HG03439 (cell line): ENCODE results near the gene CDK5R2.

Source experiments
- ATAC-seq: cut with Tn5 transposase; IDR thresholded peaks from one replicate; pipeline ENCODE4 v1.9.1; 2021; ENCODE audit warnings: mild to moderate bottlenecking, moderate library complexity; ENCODE audit not compliant: unreplicated experiment

The CDK5R2 gene

GRCh38 chr2:218961651-218962570 lies 2.4 kb downstream of the CDK5R2 start:
- no peak for ATAC-seq

- ATAC-seq: no peak
Observed at GRCh38 chr2:218962859-218963492, 3.5 kb downstream of the CDK5R2 start.

DNA sequence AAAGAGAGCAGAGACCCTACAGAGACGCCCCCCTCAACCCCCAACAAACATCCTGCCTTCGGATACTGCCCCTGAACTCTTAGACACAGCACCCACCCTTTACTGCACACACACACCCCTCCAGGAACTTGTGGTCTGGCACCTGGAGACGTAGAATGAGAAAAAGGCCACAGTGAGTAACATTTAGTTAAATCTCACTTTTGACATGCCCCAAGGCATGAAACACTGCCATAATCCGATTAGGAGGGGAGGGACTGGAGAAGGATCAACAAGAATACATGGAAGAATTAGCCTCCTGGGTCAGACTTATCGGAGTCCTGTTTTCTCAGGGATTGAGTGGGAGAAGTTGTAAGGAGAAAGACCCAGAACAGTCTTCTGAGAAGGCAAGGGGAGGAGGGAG lies 4.1 kb downstream of the CDK5R2 start:
- no peak for ATAC-seq

- ATAC-seq: no peak
Observed at GRCh38 chr2:218964041-218964771, 4.7 kb downstream of the CDK5R2 start.

GRCh38 chr2:218970894-218971293 lies 11.4 kb downstream of the CDK5R2 start:
- ATAC-seq: no peak

DNA sequence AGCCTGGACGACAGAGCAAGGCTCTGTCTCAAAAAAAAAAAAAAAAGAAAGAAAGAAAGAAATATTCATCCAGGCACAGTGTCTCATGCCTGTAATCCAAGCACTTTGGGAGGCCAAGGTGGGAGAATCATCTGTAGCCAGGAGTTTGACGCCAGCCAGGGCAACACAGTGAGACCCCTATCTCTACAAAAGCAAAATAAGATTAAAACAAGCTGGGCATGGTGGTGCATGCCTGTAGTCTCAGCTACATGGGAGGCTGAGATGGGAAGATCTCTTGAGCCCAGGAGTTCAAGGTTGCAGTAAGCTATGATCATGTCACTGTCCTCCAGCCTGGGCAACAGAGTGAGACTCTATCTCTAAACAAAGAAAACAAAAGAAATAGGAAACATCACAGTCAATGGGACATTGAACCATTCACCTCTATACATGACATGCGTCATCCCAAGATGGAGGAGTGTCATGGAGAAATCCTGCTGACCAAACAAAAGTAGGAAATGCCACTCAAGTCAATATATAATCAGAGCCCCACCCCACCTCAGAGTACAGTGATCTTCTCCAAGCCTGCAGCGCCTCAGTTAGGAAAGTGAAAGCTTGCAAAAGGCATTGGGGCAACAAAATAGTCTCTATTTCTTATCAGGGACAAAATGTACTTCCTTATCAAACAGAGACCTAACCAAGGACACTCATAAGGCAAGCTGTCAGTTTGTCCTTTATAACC lies 15.8 kb downstream of the CDK5R2 start:
- ATAC-seq: no peak

- peak; percentile 95 for ATAC-seq
Observed at GRCh38 chr2:218979846-218980734, 20.6 kb downstream of the CDK5R2 start.

DNA sequence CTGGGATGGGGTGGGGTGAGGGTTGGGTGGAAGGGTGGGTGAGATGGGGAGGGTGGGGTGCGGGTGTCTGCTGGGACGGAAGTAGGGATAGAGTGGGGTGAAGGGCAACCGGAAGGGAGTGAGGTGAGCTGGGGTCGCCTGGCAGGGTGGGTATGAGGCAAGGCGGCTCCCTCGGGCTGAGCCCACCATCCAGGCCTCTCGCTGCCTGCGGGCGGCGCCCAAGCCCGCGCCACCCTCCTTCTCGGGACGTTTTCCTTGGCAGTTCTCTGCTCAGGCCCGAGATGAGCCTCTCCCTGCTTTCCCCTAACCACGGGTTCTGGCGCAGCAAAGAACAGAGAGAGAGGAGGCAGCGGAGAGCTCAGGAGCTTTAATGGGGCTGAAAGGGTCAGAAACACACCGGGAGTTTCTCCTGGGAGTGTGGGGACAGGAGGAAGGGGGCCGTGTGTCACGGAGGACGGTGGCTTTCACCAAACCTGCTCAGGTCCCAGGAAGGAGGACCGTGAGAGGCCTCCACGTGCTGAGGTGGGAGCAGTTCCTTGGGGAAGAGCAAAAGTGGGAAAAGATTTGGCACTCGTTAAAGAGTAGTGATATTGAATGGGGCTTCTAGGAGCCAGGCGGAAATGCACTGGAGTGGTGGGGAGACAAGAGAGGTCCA lies 21.4 kb downstream of the CDK5R2 start:
- ATAC-seq: no peak

- no peak for ATAC-seq
Observed at GRCh38 chr2:218981390-218981880, 22.0 kb downstream of the CDK5R2 start.

DNA sequence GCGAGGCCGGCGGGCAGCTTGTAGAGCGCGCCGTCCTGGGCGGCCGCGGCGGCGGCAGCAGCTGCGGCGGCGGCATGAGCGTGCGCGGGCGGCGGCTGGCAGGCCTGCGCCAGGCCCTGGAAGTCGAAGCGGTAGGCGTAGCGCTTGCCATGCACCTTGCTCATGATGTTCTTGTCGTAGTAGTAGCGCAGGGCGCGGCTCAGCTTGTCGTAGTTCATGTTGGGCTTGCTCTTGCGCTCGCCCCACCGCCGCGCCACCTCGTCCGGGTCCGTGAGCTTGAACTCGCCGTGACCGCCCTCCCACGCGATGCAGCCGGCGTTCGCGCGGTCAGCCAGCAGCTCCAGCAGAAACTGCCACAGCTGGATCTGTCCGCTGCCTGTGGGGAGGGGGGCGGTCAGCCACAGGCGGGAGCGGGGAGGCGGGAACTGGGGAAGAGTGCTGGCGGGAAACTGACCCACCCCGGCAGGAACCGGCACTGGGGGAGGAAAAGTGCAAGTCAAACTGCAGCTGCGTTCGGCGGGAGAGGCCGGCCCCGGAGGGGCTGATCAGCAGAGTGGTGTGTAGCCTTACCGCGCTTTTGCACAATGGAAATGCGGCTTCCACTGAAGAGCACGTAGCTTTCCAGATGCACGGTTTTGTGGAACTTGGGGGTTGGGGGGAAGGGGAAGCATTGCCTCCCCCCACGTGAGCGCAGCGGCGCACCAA lies 22.6 kb downstream of the CDK5R2 start:
- ATAC-seq: no peak

- no peak for ATAC-seq
Observed at GRCh38 chr2:218982586-218983262, 23.3 kb downstream of the CDK5R2 start.

DNA sequence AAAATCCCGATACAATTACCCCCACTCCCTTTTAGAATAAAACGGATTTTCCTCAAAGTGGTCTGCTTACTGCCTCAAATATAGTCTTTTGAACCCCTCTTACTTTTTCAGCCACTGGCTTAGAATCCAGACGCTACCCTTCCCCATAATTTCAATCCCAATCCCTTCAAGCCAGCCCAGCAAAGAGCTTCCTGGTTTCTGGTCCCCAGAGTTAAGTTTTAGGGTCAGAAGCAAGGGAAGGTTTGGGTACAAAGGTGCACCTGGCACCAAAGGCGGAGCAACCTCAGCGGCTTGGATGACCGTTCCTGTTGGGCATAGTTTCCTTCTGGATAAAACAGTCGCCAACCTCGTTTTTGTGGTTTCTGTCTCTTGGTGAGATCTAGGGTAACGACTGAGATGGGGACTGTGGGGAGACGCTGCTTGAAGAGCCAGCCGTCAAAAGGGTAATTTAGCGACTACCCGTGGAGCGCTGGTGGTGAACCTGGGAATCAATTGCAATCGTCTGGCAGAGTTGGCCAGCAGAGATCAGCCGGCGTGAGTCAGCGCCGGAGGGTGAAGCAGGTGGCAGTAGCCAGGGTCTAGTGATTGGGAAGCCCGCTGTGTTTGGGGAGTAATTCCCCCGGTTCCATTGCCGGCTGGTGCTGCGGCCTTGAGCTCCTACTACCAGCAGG lies 23.9 kb downstream of the CDK5R2 start:
- no peak for ATAC-seq

DNA sequence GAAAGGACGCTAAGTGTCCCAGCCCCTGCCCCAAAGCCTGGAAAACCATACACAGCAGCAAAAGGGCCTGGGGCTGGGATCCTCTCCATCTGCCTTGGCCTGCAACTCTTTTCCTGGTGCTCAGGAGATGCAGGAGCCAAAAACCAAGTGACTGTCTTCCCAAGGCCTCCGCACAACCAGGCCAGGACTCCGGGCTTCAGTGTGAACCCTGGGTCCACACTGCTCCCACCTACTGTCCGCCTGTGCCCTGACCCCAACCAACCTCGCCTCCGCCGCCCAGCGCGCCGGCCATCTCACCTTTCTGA lies 24.4 kb downstream of the CDK5R2 start:
- ATAC-seq: no peak

GRCh38 chr2:218984239-218985020 lies 25.0 kb downstream of the CDK5R2 start:
- no peak for ATAC-seq

DNA sequence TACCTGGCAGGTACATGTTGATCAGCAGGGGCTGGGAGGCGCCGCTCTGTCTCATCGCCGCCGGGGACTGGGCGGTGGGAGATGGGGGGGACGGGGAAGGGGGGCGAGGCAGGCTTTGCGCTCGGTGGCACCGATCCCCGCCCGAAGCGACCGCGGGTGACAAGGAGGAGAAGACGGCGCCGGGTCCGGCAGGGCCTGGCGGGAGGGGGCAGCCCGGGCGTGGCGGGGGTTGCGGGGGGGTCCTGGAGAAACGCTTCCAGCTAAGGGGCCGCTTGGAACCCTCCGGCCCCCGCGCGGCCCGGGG lies 25.5 kb downstream of the CDK5R2 start, which contains the start of gene FEV:
Gene FEV (minus strand): TSS at position 164 of the 304 bp plus-strand sequence. CDS start 109 bp downstream, at position 55.
- no peak for ATAC-seq

GRCh38 chr2:218985325-218986091 lies 26.0 kb downstream of the CDK5R2 start:
- ATAC-seq: no peak
